Measurements from ENCODE around the gene PTGS1. TPM values are rescaled to one million over a fixed set of nuclear protein-coding genes. Genes with fewer than 3 reads are reported as not detected.

Gene PTGS1
- total RNA-seq, 3 donors from 2014 or later (not counting 1 experiment from before 2014, with no cell fraction given), result 2.1 to 11.3 (median 9.2) TPM

DNA sequence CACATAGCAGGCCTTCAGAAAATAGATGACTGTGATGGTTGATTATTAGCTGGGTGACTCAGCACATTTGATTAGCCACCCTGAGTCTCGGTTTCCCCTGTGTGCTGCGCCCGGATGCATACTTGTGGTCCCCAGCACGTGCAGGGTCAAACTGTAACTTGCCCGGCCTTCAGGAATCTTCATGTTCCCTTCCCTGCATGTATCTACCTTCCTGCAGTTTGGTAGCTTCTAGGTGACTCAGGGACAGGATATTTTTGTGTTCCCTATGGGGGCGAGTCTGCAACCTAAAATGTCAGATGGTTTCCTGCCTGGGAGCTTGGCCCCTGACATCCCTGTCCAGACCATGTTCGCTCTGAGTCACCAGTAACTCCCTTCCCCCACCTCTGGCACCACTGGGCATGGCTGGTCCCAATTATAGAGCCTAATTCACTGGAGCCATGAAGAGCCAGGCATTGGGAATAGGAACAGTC is 13.2 kb downstream of the PTGS1 start:
- ATAC-seq (no peak), DNase-seq (no peak)
- WGBS (ENCODE audit: insufficient coverage), result 82% methylated on average over 7 of the region's 7 CpGs
- intact Hi-C loops (cut with micrococcal nuclease), result no loop called here
- Histone ChIP-seq H3K36me3 (ENCODE audit: control insufficient read depth, insufficient read depth, low read length) (no peaks in the 10 kb centered on the region), H3K4me1 (ENCODE audit: control insufficient read depth, insufficient read depth, low read length) (no peaks in the 10 kb centered on the region), H3K27me3 (ENCODE audit: control insufficient read depth, insufficient read depth, low read length) (no peaks in the 10 kb centered on the region), H3K4me3 (ENCODE audit: low read length) (no peak overlapping the region), H3K9me3 (ENCODE audit: control insufficient read depth, insufficient read depth, low read length) (peaks cover 4% of the 10 kb centered on the region), H3K27ac (ENCODE audit: low read length) (no peak overlapping the region)
- Mint-ChIP-seq H3K4me3 (no peak overlapping the region), H3K36me3 (no peaks in the 10 kb centered on the region), H3K4me1 (no peaks in the 10 kb centered on the region), H3K27ac (no peak overlapping the region), H3K27me3 (ENCODE audit: low read depth in 2 of 2) (no peaks in the 10 kb centered on the region), H3K9me3 (peaks cover 0 to 2% of the 10 kb centered on the region in 2 donors)
- TF ChIP-seq, protein P1, sequence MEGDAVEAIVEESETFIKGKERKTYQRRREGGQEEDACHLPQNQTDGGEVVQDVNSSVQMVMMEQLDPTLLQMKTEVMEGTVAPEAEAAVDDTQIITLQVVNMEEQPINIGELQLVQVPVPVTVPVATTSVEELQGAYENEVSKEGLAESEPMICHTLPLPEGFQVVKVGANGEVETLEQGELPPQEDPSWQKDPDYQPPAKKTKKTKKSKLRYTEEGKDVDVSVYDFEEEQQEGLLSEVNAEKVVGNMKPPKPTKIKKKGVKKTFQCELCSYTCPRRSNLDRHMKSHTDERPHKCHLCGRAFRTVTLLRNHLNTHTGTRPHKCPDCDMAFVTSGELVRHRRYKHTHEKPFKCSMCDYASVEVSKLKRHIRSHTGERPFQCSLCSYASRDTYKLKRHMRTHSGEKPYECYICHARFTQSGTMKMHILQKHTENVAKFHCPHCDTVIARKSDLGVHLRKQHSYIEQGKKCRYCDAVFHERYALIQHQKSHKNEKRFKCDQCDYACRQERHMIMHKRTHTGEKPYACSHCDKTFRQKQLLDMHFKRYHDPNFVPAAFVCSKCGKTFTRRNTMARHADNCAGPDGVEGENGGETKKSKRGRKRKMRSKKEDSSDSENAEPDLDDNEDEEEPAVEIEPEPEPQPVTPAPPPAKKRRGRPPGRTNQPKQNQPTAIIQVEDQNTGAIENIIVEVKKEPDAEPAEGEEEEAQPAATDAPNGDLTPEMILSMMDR (IDR thresholded peaks at IDR 0.05), result no peak

DNA sequence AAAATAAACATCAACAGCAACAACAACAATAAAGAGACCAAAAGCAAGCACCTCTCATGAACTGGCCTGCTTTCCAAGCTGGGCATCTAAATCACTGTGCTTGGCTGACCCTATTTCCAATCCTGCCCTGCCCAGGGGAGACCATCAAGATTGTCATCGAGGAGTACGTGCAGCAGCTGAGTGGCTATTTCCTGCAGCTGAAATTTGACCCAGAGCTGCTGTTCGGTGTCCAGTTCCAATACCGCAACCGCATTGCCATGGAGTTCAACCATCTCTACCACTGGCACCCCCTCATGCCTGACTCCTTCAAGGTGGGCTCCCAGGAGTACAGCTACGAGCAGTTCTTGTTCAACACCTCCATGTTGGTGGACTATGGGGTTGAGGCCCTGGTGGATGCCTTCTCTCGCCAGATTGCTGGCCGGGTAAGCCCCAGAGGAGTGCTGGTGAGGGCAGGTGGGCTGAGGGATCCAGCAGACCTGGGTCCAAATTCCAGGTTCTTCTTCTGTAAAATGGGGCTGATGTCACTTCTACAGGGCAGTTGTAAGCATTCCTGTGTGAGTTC is 15.6 kb downstream of the PTGS1 start:
- intact Hi-C loops (cut with micrococcal nuclease), result no loop called here
- ATAC-seq (no peak), DNase-seq (no peak)
- no peak overlapping the region for H3K27ac ChIP-seq (ENCODE audit: low read length)
- Mint-ChIP-seq H3K4me1 (no peaks in the 10 kb centered on the region), H3K27ac (no peak overlapping the region), H3K27me3 (ENCODE audit: low read depth in 2 of 2) (peaks cover 0 to 10% of the 10 kb centered on the region in 2 donors), H3K36me3 (no peaks in the 10 kb centered on the region), H3K9me3 (no peaks in the 10 kb centered on the region), H3K4me3 (no peak overlapping the region)
- H3K27me3 ChIP-seq (ENCODE audit: control insufficient read depth, insufficient read depth, low read length), result no peaks in the 10 kb centered on the region
- TF ChIP-seq, protein P1 (IDR thresholded peaks at IDR 0.05), result no peak
- 93% methylated on average over 8 of the region's 8 CpGs for WGBS (ENCODE audit: insufficient coverage)
- H3K36me3 ChIP-seq (ENCODE audit: control insufficient read depth, insufficient read depth, low read length), result no peaks in the 10 kb centered on the region
- H3K4me3 ChIP-seq (ENCODE audit: low read length), result no peak overlapping the region
- peaks cover 12% of the 10 kb centered on the region for H3K4me1 ChIP-seq (ENCODE audit: control insufficient read depth, insufficient read depth, low read length)
- no peaks in the 10 kb centered on the region for H3K9me3 ChIP-seq (ENCODE audit: control insufficient read depth, insufficient read depth, low read length)

DNA sequence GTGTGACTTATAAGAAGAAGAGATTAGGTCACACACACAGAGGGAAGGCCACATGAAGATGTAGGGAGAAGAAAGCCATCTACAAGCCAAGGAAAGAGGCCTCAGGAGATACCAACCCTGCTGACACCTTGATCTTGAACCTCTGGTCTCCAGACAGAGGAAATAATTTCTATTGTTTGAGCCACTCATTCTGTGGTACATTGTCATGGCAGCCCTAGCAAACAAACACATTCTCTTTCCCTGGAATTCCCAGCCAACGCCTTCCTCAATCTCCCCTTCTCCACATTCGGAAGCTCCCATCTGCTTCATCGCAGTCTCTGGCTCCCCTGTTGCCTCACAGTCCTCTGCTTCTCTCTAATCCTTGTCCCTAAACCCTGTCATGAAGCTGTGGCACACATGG is 16.7 kb downstream of the PTGS1 start:
- H3K9me3 Mint-ChIP-seq, result no peaks in the 10 kb centered on the region
- DNase-seq, result no peak

More for the DNA sequence above, 16.7 kb downstream of the PTGS1 start:
- no peak overlapping the region for H3K4me3 ChIP-seq (ENCODE audit: low read length)
- Mint-ChIP-seq H3K4me3 (no peak overlapping the region), H3K27ac (no peak overlapping the region), H3K4me1 (no peaks in the 10 kb centered on the region), H3K27me3 (ENCODE audit: low read depth in 2 of 2) (peaks cover 0 to 10% of the 10 kb centered on the region in 2 donors), H3K36me3 (no peaks in the 10 kb centered on the region)
- H3K27ac ChIP-seq (ENCODE audit: low read length), result no peak overlapping the region
- H3K27me3 ChIP-seq (ENCODE audit: control insufficient read depth, insufficient read depth, low read length), result no peaks in the 10 kb centered on the region
- H3K4me1 ChIP-seq (ENCODE audit: control insufficient read depth, insufficient read depth, low read length), result peaks cover 12% of the 10 kb centered on the region
- H3K36me3 ChIP-seq (ENCODE audit: control insufficient read depth, insufficient read depth, low read length), result no peaks in the 10 kb centered on the region
- no peak for ATAC-seq
- no peaks in the 10 kb centered on the region for H3K9me3 ChIP-seq (ENCODE audit: control insufficient read depth, insufficient read depth, low read length)
- 89% methylated on average over 3 of the region's 3 CpGs for WGBS (ENCODE audit: insufficient coverage)
- intact Hi-C loops (cut with micrococcal nuclease), result no loop called here
- TF ChIP-seq, protein P1 (IDR thresholded peaks at IDR 0.05), result no peak

All from natural killer cell (primary cell).